ENCODE measurements around the gene PTPRN2.
"Not testable (repeated sequence)": the region's sequence is repeated elsewhere in the genome, so short reads cannot be mapped to it uniquely, and the experiment has no call there.

The PTPRN2 gene

GRCh38 chr7:157568106-157568769, 1019.4 kb downstream of the PTPRN2 start:
- peak in 1 of 14 donors; percentile 49 for DNase-seq

DNA sequence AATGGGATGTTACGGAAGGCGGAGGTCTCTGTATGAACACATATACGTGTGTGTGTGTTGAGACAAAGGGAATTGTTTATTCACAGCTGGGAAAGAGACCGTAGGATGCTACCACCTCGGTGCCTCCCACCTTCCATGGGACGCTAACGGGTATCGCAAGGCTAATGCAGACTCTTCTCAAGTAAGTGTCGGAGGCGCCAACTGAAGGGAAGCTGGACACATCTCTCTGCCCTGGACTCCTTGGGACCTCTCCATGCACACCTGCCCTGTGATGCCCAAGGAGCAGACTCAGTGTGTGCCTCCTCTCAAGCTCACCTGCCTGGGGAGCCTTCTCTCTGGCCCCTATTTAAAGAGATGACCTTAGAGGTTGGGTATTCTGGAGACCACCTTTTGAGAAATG, 1020.0 kb downstream of the PTPRN2 start:
- DNase-seq: no peak

- DNase-seq: no peak
Measured at GRCh38 chr7:157566631-157567006, 1021.0 kb downstream of the PTPRN2 start.

DNA sequence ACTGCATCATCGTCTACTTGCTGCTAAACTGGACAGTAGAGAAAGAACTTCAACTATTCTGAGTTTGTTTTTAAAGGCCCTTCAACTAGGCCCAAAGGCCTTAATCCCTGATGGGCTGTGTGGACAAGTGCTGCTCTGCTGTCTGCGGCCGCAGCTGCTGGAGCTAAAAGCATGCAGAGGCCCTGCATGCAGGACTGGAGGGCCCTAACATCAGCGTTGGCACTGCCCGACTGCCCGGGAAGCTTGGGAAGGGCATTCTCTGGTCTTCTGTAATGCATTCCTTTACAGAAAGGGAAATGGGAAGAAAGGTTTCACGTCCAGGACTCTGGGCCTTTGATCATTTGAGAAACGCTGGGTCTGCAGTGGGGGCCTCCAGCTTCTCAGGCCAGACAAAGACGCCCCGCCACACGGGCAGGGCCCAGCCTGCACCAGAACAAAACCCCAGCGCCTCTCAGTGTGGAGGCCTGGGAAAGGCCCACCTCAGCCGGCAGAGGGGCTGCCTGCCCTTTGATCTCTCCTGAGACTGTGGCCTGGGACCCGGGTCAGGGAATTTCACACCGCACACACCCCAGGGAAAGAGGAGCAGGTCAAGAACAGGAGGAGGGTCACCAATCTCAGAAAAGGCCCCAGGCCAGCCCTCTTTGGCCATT, 1021.5 kb downstream of the PTPRN2 start:
- DNase-seq: no peak

DNA sequence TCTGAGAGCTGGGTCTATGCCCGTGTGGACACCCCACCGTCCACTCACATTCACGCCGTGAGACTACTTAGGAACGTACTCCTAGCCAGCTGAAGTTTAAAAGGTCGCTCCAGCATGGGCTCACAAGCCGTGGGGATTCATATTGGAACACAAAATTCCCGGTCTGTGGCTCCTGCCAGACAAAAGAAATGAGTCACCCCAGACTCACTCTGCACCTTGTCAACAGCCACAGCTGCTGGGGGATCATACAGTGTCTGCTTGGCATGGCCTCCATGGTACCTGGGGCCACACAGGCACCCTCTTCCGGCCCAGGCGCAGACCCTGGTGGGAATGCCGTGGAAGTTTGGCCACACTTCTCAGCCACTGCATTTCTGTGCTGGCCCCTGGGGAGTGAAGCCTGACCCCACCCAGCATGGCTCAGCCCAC, 1022.4 kb downstream of the PTPRN2 start:
- DNase-seq: no peak

- DNase-seq: no peak
Measured at GRCh38 chr7:157564517-157565177, 1023.0 kb downstream of the PTPRN2 start.

DNA sequence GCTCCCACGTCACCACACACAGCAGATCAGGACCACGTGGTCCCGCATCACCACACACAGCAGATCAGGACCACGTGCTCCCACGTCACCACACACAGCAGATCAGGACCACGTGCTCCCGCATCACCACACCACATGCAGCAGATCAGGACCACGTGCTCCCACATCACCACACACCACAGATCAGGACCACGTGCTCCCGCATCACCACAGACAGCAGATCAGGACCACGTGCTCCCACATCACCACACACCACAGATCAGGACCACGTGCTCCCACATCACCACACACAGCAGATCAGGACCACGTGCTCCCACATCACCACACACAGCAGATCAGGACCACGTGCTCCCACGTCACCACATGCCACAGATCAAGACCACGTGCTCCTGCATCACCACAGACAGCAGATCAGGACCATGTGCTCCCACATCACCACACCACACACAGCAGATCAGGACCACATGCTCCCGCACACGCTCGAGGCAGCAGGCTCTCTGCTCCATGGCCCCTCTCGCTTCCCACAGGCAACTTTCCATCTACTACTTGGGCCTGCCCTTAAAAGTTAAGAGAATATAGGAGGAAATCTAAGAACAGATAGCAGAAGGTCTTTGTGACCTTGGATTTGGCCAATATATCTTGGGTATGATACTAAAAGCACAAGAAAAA, 1024.0 kb downstream of the PTPRN2 start:
- not testable (repeated sequence) for DNase-seq

DNA sequence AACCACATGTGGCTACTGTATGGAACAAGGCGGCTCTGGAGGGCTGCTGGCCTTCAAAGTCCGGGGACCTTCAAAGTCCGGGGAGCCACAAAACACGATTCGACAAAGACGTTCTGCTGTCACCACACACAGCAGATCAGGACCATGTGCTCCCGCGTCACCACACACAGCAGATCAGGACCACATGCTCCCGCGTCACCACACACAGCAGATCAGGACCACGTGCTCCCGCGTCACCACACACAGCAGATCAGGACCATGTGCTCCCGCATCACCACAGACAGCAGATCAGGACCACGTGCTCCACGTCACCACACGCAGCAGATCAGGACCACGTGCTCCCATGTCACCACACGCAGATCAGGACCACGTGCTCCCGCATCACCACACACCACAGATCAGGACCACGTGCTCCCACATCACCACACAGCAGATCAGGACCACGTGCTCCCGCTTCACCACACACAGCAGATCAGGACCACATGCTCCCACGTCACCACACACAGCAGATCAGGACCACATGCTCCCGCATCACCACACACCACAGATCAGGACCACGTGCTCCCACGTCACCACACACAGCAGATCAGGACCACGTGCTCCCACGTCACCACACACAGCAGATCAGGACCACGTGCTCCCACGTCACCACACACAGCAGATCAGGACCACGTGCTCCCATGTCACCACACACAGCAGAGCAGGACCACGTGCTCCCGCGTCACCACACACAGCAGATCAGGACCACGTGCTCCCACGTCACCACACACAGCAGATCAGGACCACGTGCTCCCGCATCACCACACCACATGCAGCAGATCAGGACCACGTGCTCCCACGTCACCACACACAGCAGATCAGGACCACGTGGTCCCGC, 1024.9 kb downstream of the PTPRN2 start:
- not testable (repeated sequence) for DNase-seq

GRCh38 chr7:157561816-157562410, 1025.7 kb downstream of the PTPRN2 start:
- no peak for DNase-seq

DNA sequence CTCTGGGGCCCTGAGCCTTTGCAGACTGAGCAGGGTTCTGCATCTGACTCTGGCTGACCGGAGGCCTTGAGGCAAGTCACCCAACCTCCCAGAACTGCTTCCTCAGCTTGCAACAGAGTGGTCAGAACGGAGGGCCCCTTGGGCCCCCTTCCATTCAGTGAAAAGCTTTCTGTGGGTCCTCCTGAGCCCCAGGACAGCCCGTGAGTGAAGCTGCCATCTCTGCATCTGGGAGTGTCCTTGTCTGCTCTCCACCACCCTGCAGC, 1026.2 kb downstream of the PTPRN2 start:
- no peak for DNase-seq

- DNase-seq: no peak
Measured at GRCh38 chr7:157560710-157561522, 1026.7 kb downstream of the PTPRN2 start.

GRCh38 chr7:157560258-157560654, 1027.4 kb downstream of the PTPRN2 start:
- DNase-seq: no peak

DNA sequence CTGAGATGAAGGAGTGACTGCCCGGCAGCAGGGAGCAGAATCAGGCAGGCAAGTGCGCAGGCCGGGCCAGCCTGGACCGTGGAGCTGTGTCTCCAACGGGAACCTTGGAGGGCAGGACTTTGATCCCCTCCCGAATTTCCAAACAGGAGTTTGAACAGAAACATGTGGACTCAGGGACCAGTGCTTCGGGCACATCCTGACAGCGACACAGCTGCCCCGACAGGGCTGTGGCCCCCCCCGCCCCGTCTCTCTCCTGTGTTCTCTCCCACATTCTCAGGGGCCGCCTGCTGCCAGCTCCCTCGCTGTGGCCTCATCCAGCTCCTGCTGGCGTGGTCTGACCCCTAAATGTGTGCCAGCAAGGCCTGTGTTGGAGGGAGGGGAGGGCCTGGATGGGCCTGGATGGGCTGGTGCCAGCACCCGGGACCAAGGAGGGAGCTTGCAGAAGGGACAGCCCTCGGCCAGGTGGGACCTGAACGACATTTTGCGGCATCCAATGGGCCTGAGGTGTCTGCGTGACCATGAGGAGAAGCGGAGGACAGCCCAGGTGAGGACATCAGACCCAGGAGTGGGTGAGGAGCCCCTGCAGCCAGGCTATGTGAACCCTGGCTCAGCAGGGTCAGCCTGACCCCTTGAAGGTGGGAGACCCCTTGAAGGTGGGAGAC, 1027.9 kb downstream of the PTPRN2 start:
- DNase-seq: no peak

GRCh38 chr7:157558875-157559595, 1028.6 kb downstream of the PTPRN2 start:
- no peak for DNase-seq

- DNase-seq: no peak
Measured at GRCh38 chr7:157558516-157558874, 1029.1 kb downstream of the PTPRN2 start.

DNA sequence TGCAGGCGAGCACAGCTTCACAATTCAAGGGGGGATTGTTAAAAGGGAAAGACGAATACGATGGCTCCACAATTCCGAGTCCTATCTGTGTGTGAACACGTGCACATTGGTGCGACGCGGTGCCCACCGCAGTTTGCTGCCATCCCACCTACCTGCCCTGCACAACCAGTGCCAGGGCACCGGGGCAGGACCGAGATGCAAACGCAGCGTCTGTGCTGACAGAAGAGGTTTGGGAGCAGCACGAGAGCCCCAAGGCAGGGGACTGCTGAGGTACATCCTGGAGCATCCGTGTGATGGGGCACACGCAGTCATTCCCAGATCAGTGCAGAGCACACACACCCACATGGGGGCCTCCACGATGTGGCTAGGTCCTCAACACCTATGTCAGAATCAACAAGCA, 1029.6 kb downstream of the PTPRN2 start:
- no peak for DNase-seq

- no peak for DNase-seq
Measured at GRCh38 chr7:157557263-157557662, 1030.4 kb downstream of the PTPRN2 start.

GRCh38 chr7:157556642-157556944, 1031.0 kb downstream of the PTPRN2 start:
- DNase-seq: no peak

GRCh38 chr7:157555944-157556641, 1031.5 kb downstream of the PTPRN2 start:
- DNase-seq: no peak

DNA sequence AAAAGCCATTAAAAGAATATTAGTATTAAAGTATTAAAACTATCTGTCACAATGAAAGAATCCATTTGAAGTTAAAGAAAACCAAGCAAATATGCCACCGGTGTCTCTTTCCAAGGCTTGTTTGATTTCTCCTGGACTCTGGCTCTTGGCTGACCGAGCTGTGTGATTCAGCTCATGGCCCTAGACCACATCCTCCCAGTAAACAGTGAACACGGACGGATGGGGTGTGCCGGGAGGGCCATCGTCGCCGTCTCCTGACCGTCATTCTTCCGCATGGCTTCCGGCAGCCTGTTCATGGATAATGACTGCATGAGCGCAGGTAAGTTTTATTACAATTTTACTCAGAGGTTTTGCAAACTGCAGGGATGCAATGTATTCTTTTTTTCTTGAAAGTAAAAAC, 1032.3 kb downstream of the PTPRN2 start:
- DNase-seq: no peak
